GM12878 (cell line): ENCODE results near the gene ESRRG. TPM values are rescaled to one million over a fixed set of nuclear protein-coding genes. Genes with fewer than 3 reads are reported as not detected.

Experiments
- ATAC-seq: fragments of 200-7000 bp; cut with Tn5 transposase; 3 replicates; pipeline ENCODE4 v1.9.1; 2020; ENCODE audit warnings: mild to moderate bottlenecking, moderate library complexity
- BruUV-seq: library from RNA; stranded (reverse); fragments of 400-500 nt; replicated peaks from 2 replicates; lab custom pipeline; 2021; lab: Mats Ljungman, UMichigan
- CTCF ChIA-PET: fragments of 300-600 bp; sonication (Branson Sonifier 250); formaldehyde crosslinking; extraction: SDS; loops from one replicate; lab custom pipeline; 2021; ENCODE audit warnings: inconsistent platforms; lab: Yijun Ruan, JAX
- POLR2A ChIA-PET: fragments of 350-600 bp; formaldehyde crosslinking; extraction: SDS; loops from one replicate; lab custom pipeline; 2021; ENCODE audit warnings: inconsistent platforms; lab: Charles Lee
- RAD21 ChIA-PET: fragments of 300-600 bp; sonication (Branson Sonifier 250); formaldehyde crosslinking; loops from one replicate; lab custom pipeline; 2023; ENCODE audit warnings: antibody characterized with exemption; ENCODE audit not compliant: unreplicated experiment; lab: Charles Lee
- SMC1A ChIA-PET: fragments of 300-600 bp; sonication (Branson Sonifier 250); formaldehyde crosslinking; loops from one replicate; lab custom pipeline; 2023; ENCODE audit not compliant: unreplicated experiment, uncharacterized antibody; lab: Charles Lee
- DNase-seq: peaks from one replicate; pipeline ENCODE4 v3.0.0-alpha.2; 2011; ENCODE audit warnings: low read depth, low spot score
- FAIRE-seq: peaks from 3 replicates; lab custom pipeline; 2011; peaks lifted over from hg19 to GRCh38; lab: Jason Lieb, UNC
- H2AFZ ChIP-seq: 2 replicates; pipeline ENCODE4 v1.6.0; 2011; ENCODE audit warnings: low read depth, low read length, control low read depth; ENCODE audit not compliant: control insufficient read depth
- H3K27ac ChIP-seq: 2 replicates; pipeline ENCODE4 v1.5.1; 2011; ENCODE audit warnings: control low read depth; ENCODE audit not compliant: control insufficient read depth, insufficient read depth
- H3K27me3 ChIP-seq, 2 experiments: replicated peaks in 1 of 2; 2 replicates each; pipeline versions ENCODE4 v1.6.0 to v1.6.1; 2011; ENCODE audit warnings: low read length in 1 of 2; ENCODE audit not compliant: control insufficient read depth in 2 of 2, insufficient read depth in 2 of 2
- H3K36me3 ChIP-seq, 2 experiments: 2 replicates each; pipeline ENCODE4 v1.5.1; 2011; ENCODE audit warnings: low read length in 1 of 2; ENCODE audit not compliant: control insufficient read depth in 2 of 2, insufficient read depth in 2 of 2
- H3K4me1 ChIP-seq: 2 replicates; pipeline ENCODE4 v1.6.1; 2011; ENCODE audit warnings: mild to moderate bottlenecking, low read length, moderate library complexity, mixed read lengths; ENCODE audit not compliant: control insufficient read depth, insufficient read depth
- H3K4me2 ChIP-seq: 2 replicates; pipeline ENCODE4 v1.6.0; 2011; ENCODE audit warnings: control low read depth; ENCODE audit not compliant: control insufficient read depth, insufficient read depth
- H3K4me3 ChIP-seq: fragments of 200-600 bp; sonication (generic); 2 replicates; pipeline ENCODE4 v1.5.1; 2016
- H3K79me2 ChIP-seq: 2 replicates; pipeline ENCODE4 v1.6.0; 2011; ENCODE audit warnings: low read length; ENCODE audit not compliant: control insufficient read depth, insufficient read depth
- H3K9ac ChIP-seq: 2 replicates; pipeline ENCODE4 v1.8.0; 2011; ENCODE audit warnings: low read length, control low read depth, mixed read lengths; ENCODE audit not compliant: control insufficient read depth, insufficient read depth
- H3K9me3 ChIP-seq: replicated peaks from 3 replicates; pipeline ENCODE4 v1.5.1; 2011; ENCODE audit warnings: mild to moderate bottlenecking, low read length; ENCODE audit not compliant: control insufficient read depth, insufficient read depth
- H4K20me1 ChIP-seq: 2 replicates; pipeline ENCODE4 v1.6.0; 2011; ENCODE audit not compliant: control insufficient read depth, insufficient read depth
- ASH2L ChIP-seq: fragments of 300-600, 200-600 bp; sonication (generic); IDR thresholded peaks from 2 replicates; pipeline ENCODE4 v1.6.1; 2017; ENCODE audit warnings: low read depth, mild to moderate bottlenecking, borderline replicate concordance
- BCLAF1 ChIP-seq: fragments of 450-650 bp; IDR thresholded peaks from 2 replicates; pipeline ENCODE4 v1.6.1; 2017; ENCODE audit warnings: antibody characterized with exemption, mild to moderate bottlenecking, moderate library complexity
- CHD1 ChIP-seq: IDR thresholded peaks from 2 replicates; pipeline ENCODE4 v1.6.1; 2012; ENCODE audit warnings: low read depth, low read length, improper control_type of control experiment
- IKZF1 ChIP-seq: fragments of 450-650 bp; conservative IDR thresholded peaks from 2 replicates; pipeline ENCODE4 v1.6.1; 2017; ENCODE audit warnings: antibody characterized with exemption, mild to moderate bottlenecking
- NBN ChIP-seq: fragments of 450-650 bp; IDR thresholded peaks from 2 replicates; pipeline ENCODE4 v1.6.1; 2016
- RAD21 ChIP-seq: IDR thresholded peaks from 2 replicates; pipeline ENCODE4 v1.6.1; 2011; ENCODE audit warnings: mild to moderate bottlenecking, low read depth, low read length, moderate library complexity; ENCODE audit not compliant: insufficient read depth
- SMC3 ChIP-seq: IDR thresholded peaks from 2 replicates; pipeline ENCODE4 v1.6.1; 2011; ENCODE audit warnings: low read length, improper control_type of control experiment, borderline replicate concordance
- WGBS: methylation state at CpG from one replicate; pipeline ENCODE4 v1.1.6; 2016; ENCODE audit warnings: low lambda C conversion rate; ENCODE audit not compliant: insufficient replicate concordance, insufficient coverage; ENCODE audit errors: missing lambda C conversion rate; 5-methylcytosine and 5-hydroxymethylcytosine counted together
- in situ Hi-C: fragments of 300-500 bp; cut with MboI; formaldehyde crosslinking; loops from 9 replicates; pipeline ENCODE4 v1.14.3; 2018; ENCODE audit warnings: mixed read lengths
- intact Hi-C: fragments of 100-400 bp; cut with micrococcal nuclease; formaldehyde crosslinking; loops from one replicate; pipeline ENCODE4 v1.14.2; 2022; ENCODE audit not compliant: unreplicated experiment
- polyA plus RNA-seq, 11 experiments: library from polyadenylated mRNA; depleted of rRNA in 4 of 11; unstranded in 6 of 11; stranded (reverse) in 5 of 11; fragments of >200 nt; fragmentation: Nextera tagmentation in 4 of 11; fragmentation: Illumina TruSeq in 1 of 11; extraction: Ambion mirVana in 4 of 11; extraction: Trizol in 1 of 11; gene quantifications; 1 replicate in 1 of 11; 2 replicates in 10 of 11; pipeline versions ENCODE4 v1.2.1 to v1.2.3, GENCODE V29; 2011 to 2016; ENCODE audit warnings: inconsistent platforms in 2 of 11, missing spikeins in 2 of 11, low read depth in 1 of 11
- total RNA-seq, 4 experiments: library from RNA; depleted of rRNA in 3 of 4; stranded (reverse); fragments of >200 nt in 3 of 4; fragmentation: Illumina TruSeq in 1 of 4; extraction: Trizol in 1 of 4; gene quantifications; 2 replicates each; pipeline versions ENCODE4 v1.2.1 to v1.2.3, GENCODE V29; 2013 to 2021
- TF ChIP-seq, protein P1 (sequence below), 3 experiments: IDR thresholded peaks in 2 of 3; conservative IDR thresholded peaks in 1 of 3; 2 replicates each; pipeline ENCODE4 v1.5.1; 2011; ENCODE audit warnings: low read depth in 3 of 3, low read length in 3 of 3, mild to moderate bottlenecking in 3 of 3, control low read depth in 2 of 3, moderate library complexity in 2 of 3, inconsistent platforms in 1 of 3, mixed read lengths in 1 of 3; ENCODE audit not compliant: control insufficient read depth in 2 of 3, insufficient read depth in 1 of 3; ENCODE audit errors: extremely low read depth in 1 of 3
- TF ChIP-seq, protein P2 (sequence below): IDR thresholded peaks from 2 replicates; pipeline ENCODE4 v1.6.1; 2012; ENCODE audit warnings: mild to moderate bottlenecking, low read depth, low read length

ESRRG gene
- total and polyA plus RNA-seq, 10 of the 15 experiments (the other 5 are each of a cell fraction or from before 2014, with no cell fraction given) = 0.03 TPM; not detected in 9

DNA sequence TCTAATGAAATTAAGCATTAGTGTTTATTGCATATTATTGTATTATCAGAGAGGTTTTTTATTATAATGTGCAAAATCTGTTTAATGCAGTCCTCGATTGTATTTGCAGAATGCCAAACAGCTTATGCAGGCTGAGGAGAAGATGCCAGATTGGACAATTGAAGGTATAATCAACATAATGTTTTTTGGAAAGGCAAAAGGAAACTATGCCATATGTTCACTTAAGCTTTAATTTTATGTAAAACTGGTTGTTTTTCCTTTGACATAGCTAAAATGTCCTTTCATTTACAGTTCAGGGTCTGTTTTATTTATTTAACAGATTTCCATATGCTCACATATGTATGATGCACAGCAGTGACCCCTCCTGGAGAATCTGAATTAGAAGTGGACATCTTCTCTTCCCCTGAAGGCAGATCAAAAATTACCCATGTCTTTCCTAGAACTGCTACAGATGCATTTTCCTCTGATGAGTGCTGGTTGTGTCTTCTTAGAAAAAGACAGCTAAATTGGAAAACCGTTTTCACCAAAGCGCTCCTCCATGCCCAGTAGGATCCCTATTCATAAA lies 156.5 kb downstream of the ESRRG start:
- no peak overlapping the region for H2AFZ ChIP-seq
- POLR2A ChIA-PET = no interaction called here
- H3K36me3 ChIP-seq = no peaks in the 10 kb centered on the region
- H3K27me3 ChIP-seq = no peaks in the 10 kb centered on the region
- in situ Hi-C loops = no loop called here
- 21% methylated on average over 3 of the region's 3 CpGs for WGBS
- SMC1A ChIA-PET = interaction anchor here (0.8 to 1.2 kb wide), 4 partner anchors 11 to 256 kb away, joined by 3 to 4 read pairs (median 3); no protein-coding TSS in a partner anchor
- TF ChIP-seq RAD21 = peak; percentile 46
- TF ChIP-seq IKZF1 = no peak
- no peak for TF ChIP-seq CHD1
- TF ChIP-seq NBN = no peak
- TF ChIP-seq, protein P1, sequence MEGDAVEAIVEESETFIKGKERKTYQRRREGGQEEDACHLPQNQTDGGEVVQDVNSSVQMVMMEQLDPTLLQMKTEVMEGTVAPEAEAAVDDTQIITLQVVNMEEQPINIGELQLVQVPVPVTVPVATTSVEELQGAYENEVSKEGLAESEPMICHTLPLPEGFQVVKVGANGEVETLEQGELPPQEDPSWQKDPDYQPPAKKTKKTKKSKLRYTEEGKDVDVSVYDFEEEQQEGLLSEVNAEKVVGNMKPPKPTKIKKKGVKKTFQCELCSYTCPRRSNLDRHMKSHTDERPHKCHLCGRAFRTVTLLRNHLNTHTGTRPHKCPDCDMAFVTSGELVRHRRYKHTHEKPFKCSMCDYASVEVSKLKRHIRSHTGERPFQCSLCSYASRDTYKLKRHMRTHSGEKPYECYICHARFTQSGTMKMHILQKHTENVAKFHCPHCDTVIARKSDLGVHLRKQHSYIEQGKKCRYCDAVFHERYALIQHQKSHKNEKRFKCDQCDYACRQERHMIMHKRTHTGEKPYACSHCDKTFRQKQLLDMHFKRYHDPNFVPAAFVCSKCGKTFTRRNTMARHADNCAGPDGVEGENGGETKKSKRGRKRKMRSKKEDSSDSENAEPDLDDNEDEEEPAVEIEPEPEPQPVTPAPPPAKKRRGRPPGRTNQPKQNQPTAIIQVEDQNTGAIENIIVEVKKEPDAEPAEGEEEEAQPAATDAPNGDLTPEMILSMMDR (IDR thresholded peaks at IDR 0.05 in 2 of 3, conservative IDR thresholded peaks at IDR 0.05 in 1 of 3; ENCODE audit: control insufficient read depth in 2 of 3, extremely low read depth in 1 of 3, insufficient read depth in 1 of 3, low read depth in 3 of 3, low read length in 3 of 3) = peak; percentile 16 to 35 (median 20); a peak in 2 of 6 replicates
- TF ChIP-seq BCLAF1 = no peak
- TF ChIP-seq ASH2L = no peak
- TF ChIP-seq, protein P2, sequence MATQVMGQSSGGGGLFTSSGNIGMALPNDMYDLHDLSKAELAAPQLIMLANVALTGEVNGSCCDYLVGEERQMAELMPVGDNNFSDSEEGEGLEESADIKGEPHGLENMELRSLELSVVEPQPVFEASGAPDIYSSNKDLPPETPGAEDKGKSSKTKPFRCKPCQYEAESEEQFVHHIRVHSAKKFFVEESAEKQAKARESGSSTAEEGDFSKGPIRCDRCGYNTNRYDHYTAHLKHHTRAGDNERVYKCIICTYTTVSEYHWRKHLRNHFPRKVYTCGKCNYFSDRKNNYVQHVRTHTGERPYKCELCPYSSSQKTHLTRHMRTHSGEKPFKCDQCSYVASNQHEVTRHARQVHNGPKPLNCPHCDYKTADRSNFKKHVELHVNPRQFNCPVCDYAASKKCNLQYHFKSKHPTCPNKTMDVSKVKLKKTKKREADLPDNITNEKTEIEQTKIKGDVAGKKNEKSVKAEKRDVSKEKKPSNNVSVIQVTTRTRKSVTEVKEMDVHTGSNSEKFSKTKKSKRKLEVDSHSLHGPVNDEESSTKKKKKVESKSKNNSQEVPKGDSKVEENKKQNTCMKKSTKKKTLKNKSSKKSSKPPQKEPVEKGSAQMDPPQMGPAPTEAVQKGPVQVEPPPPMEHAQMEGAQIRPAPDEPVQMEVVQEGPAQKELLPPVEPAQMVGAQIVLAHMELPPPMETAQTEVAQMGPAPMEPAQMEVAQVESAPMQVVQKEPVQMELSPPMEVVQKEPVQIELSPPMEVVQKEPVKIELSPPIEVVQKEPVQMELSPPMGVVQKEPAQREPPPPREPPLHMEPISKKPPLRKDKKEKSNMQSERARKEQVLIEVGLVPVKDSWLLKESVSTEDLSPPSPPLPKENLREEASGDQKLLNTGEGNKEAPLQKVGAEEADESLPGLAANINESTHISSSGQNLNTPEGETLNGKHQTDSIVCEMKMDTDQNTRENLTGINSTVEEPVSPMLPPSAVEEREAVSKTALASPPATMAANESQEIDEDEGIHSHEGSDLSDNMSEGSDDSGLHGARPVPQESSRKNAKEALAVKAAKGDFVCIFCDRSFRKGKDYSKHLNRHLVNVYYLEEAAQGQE = no peak
- peak; percentile 22; the same call in 1 of the 2 replicates for TF ChIP-seq SMC3
- CTCF ChIA-PET = interaction anchor here (0.6 to 4.9 kb wide), 7 partner anchors 10 to 1090 kb away, joined by 3 to 30 read pairs (median 5); no protein-coding TSS in a partner anchor
- RAD21 ChIA-PET = interaction anchor here (0.9 kb wide), 1 partner anchor 26 kb away, joined by 3 read pairs; no protein-coding TSS in a partner anchor
- H4K20me1 ChIP-seq = no peaks in the 10 kb centered on the region
- no peak overlapping the region for H3K4me3 ChIP-seq
- intact Hi-C loops = no loop called here
- ATAC-seq (peak; percentile 48; the same call in 1 of the 3 replicates), DNase-seq (no peak), FAIRE-seq (peak; percentile 71)
- BruUV-seq = no TSS peak
- no peaks in the 10 kb centered on the region for H3K79me2 ChIP-seq
- no peak overlapping the region for H3K9ac ChIP-seq
- no peak overlapping the region for H3K27ac ChIP-seq
- no peak overlapping the region for H3K4me2 ChIP-seq
- no peaks in the 10 kb centered on the region for H3K4me1 ChIP-seq
- no peaks in the 10 kb centered on the region for H3K9me3 ChIP-seq
